ENCODE data around the gene SPRYD7.
"Not testable (repeated sequence)": the region's sequence is repeated elsewhere in the genome, so short reads cannot be mapped to it uniquely, and the experiment has no call there.

SPRYD7 gene

DNA sequence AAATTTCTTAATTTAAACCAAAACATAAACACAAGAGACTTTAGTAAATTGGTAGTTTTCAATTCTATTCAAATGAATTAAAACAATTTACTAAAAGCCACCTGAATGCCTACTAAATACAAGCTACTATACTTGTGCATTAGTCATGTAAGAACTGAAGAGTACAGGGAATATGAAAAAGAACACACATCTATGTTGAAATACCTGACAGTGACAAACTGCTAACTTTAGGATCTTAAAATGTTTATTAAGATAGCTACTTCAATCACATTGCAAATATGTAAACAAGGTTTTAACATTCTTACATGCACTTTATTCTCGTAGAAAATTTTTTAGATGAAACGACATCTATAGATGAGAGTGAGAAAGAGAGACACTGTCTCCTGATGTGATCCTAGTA is 4.1 kb downstream of the SPRYD7 start:
- no peak for DNase-seq

DNA sequence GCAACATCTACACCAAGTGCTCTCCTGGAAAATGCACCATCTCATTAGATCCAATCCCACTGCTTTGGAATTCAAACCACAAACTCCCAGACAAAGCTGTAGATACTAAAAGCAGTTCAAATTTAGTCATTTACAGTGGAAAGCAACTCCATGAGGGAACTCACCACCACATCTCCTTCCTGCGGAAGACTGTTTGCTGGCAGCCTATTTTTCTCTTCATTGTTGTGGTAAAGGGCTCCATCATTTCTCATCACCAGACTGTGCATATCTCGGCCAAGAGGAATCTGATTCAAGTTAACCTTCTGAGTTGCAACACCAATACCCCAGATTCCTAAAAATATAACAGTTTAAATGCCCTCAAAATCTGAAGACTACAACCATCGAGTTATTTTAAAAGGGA is 8.4 kb downstream of the SPRYD7 start:
- no peak for DNase-seq

DNA sequence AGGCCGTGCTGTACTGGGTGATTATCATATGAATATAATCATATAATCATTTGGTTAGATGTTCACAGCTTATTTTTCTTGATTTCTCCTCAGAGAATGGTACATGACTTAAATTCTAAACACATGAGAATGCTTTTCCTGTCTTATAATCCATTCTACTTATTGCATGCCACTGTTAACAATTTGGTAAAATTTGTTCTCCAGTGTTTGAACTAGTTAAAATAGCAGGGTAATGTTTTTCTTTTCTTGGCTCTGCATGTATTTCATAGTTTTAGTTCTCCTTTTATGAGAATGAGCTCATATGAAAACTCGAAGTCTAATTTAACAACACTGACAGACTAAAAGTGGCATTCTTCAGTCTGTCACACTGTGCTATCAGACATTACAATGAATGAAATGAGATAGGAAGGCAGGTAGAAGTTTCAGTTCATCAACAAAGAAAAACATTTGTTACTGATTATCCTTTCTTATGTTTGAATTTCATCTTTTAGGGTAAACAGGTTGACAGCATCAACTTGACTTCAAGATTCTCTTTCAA is 10.2 kb downstream of the SPRYD7 start:
- DNase-seq, result no peak

DNA sequence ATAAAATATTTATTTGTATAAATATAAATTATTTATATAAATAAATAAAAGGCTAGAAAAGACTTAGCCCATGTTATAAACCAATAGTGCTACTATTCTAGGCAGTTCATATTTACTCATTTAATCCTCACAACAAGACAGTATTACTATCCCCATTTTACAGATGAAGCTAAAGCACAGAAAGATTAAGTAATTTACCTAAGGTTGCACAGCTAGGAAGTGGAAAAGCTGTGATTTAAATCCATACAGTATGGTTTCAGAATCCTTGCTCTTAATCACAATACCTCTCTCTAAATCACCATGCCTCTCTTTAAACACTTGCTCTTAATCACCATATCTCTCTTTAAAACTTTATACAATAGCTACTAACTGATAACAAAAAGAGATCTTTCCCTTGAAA is 13.8 kb downstream of the SPRYD7 start:
- no peak for DNase-seq

DNA sequence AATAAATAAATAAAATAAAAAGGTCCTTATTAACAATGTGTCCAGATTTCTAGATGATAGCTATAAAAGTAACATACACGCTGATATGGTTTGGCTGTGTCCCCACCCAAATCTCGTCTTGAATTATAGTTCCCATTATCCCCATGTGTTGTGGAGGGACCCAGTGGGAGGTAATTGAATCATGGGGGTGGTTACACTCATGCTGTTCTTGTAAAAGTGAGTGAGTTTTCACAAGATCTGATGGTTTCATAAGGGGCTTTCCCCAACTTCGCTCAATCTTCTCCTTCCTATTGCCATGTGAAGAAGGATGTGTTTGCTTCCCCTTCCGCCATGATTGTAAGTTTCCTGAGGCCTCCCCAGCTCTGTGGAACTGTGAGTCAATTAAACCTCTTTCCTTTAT is 15.2 kb downstream of the SPRYD7 start:
- not testable (repeated sequence) for DNase-seq

DNA sequence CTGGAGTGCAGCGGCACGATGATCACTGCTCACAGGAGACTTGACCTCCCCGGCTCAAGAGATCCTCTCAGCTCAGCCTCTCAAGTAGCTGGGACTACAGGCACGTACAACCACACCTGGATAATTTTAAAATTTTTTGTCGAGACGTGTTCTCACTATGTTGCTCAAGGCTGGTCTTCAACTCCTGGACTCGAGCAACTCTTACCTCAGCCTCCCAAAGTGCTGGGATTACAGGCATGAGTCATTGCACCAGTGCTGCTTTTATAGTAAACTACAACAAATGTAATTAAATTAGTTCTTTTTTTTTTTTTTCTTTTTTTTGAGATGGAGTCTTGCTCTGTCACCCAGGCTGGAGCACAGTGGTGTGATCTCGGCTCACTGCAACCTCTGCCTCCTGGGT is 18.0 kb downstream of the SPRYD7 start:
- DNase-seq, result not testable (repeated sequence)

DNA sequence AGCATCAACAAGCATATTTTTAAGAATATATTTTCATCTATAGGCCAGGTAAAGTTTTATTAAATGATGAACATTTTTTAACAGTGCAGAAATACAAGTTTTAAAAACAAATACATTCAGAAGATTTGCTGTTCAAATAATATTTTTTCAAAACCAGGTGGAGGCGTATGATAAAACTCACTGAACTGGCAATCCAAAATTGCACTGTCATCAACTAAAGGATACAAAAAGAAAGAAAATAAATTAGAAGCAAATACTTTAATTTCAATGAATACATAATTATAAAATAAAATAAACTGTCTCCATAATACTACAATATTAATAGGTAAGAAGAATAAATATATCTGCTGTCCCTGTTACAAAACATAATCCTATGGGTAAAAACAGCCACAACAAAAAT is 21.2 kb downstream of the SPRYD7 start:
- DNase-seq, result no peak

DNA sequence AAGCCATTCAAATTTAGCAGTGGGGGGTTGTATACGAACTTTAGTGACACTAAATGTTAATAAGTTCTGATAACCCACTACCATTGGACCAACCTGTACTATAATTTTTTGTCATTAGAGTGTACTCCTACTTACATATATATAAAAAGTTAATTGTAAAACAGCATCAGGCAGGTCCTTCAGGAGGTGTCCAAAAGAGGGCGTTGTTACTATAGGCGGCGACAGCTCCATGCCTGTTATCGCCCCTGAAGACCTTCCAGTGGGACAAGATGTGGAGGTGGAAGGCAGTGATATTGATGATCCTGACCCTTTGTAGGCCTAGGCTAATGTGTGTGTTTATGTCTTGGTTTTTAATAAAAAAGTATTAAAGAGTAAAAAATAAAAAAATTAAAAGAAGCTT is 27.5 kb downstream of the SPRYD7 start:
- no peak for DNase-seq

DNA sequence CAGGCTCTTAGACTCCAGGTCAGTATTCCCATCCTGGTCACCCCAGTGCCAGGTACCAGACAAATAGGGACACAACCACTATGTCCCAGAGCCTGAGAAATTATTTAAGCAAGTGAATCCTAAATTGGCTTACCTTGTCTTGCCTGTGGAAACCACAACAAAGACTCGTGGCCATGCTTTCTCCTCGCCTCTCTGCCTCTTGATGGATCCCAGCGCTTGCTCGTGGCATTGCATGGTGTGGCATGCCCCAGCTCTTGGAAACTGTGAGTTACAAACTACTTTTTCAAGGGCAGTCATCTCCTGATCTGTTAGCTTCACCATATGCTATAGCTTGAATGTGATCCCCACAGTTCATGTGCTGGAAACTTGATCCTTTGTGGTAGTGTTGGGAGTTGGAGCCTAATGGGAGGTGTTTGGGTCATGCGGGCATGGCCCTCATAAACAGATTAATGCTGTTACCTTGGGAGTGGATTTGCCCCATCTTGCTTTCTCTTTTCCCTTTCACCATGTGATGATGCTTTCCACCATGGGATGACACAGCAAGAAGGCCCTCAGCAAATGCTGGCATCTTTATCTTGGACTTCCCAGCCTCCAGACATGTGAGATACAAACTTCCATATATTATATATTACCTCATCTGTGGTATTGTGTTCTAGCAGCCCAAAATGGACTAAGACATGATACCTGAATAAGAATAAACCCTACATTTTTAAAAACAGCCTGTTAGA is 31.2 kb downstream of the SPRYD7 start:
- no peak for DNase-seq

DNA sequence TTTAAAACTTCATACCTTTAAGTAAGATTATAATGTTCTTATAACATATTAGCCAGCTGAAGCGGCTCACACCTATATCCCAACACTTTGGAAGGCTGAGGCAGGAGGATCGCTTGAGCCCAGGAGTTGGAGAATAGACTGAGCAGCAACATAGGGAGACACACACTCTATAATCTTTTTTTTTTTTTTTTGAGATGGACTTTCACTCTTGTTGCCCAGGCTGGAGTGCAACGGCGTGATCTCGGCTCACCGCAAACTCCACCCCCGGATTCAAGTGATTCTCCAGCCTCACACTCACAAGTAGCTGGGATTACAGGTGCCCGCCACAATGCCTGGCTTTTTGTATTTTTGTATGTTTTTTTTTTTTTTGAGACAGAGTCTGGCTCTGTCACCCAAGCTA is 37.3 kb downstream of the SPRYD7 start:
- no peak for DNase-seq

DNA sequence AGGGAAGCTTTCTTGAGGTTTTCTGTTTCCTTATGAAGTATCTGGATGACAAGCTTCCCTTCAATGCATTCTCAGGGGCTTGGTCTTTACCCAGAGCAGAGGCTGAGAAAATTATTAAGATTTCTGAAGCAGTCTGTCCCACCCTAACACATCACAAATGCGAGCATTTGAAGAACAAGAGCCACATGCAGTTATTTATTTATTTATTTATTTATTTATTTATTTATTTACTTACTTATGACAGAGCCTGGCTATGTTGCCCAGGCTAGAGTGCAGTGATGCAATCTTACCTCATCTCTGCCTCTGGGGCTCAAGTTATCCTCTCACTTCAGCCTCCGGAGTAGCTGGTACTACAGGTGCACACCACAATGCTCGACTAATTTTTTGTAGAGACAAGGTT is 38.4 kb downstream of the SPRYD7 start:
- no peak for DNase-seq

DNA sequence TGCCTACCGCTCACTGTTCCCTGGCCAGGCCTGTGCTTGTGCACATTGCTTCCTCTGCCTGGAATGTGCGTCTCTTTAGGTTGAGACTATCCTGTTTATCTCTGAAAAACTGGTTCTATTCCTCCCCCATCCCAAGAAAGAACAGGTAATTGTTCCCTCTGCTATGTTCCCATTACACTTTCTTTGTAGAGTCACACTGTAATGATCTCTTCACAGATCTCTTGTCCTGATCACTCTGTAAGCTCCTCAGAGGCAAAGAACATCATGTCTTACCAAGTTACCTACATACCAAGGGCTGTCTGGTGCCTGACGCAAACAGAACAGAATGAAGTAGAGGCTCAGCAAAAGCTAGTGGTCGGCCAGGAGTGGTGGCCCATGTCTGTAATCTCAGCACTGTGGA is 40.3 kb downstream of the SPRYD7 start:
- no peak for DNase-seq

DNA sequence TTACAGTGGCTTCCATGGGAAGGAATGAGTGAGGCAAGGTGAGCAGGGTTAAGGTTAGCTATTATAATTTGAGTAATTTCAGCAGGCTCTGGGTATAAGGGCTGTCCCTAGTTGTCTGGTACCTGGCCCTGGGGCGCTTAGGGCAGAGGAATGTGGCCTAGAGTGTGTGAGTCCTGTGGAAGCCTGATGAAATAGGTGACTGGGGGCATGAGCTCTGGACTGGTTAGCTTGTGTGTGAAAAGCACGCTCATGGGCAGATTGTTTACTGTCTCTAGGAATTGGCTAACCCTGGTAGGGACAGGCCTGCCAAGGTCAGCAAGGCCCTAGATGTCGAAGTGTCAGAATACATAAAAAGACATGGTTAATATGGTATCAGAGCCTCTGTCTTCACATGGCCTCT is 42.5 kb downstream of the SPRYD7 start:
- no peak for DNase-seq

DNA sequence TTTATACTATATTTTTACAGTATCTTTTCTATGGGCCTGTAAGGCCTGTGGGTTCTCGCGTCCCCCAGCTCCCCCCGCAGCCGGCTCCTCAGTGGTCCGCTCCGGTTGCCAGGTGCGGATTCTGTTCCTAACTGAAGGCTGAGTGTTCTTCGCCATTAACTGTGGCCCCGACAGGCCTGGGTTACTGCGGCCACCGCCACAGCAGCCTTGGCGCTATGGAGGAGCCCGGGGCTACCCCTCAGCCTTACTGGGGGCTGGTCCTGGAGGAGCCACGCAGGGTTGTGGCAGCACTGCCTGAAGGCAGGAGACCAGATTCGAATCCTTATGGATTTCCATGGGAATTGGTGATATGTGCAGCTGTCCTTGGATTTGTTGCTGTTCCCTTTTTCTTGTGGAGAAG is 45.8 kb downstream of the SPRYD7 start:
- DNase-seq, result no peak

DNA sequence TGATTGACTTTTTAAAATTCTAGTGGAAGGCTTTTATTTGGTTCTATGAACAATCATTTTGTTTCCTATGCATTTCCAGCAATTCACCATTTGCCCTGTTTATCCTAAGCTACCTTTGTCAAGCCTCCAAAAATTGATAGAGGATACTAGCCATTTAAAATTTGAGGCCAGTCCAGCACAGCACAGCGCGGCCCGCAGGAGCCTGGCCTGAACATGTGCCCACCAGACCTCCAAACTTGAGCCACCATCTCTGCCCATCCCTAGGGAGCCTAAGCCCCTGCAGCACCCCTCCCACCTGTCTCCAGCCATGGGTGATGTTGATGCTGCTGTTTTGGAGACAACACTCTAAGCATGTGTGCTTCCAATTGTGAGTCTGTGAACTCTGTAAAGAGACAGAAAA is 57.5 kb downstream of the SPRYD7 start:
- DNase-seq, result no peak

DNA sequence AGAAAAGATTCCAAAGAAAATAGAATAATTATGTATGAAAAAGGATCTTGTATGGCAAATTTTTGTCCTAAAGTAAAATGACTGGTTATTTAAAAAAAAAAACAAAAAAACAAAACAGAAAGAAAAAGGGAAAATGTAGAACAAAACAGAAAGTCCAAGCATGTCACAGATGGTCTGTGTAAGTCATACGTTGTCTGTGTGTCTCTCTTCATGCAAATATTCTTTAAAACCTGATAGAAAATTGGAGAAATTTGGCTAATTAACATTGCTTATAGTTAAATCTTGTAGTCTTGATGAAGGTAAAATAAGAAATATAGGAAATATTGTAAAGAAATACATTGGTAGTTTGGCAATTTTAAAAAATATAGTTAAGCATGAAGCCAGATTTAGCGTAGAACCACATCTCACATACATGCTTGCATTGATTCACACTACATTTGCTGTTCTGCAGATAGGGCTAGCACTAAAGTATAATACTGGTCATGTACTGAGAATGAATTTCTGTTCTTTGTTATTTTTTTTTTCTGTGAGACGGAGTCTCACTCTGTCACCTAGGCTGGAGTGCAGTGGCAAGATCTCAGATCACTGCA is 58.4 kb downstream of the SPRYD7 start:
- DNase-seq, result no peak

DNA sequence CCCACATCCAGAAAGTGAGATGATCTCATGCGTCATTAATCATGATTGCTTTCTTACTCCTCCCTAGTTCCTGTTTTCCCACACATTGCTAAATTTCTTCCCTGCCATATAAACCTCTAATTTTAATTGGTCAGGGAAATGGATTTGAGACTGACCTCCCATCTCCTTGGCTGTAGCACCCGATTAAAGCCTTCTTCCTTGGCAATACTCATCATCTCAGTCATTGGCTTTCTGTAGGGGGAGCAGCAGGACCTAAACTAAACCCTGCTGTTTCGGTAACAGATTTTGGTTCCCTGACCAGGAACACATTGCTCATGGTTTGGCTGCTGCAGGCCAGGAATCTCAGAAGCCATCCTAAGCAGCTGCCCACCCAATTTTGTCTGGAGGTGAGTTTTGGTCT is 61.7 kb downstream of the SPRYD7 start:
- DNase-seq, result no peak

DNA sequence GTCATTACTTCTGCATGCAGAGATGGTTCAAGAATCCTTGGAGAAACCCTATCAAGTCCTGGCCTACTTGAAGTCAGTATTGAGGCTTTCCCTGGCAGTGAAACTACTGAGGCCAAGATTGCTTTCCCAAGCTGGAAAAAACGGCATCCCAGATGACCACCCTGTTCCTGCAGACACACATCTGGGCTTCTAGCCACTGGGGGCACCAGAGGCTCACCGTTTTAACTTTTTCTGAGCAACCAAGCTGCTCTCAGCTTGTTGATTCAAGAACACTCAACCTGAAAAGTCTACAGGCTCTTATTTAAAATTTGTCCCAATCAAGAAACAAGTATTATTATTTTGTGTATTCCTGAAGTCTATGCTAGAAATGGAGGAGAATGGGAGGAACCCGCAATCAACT is 66.6 kb downstream of the SPRYD7 start:
- no peak for DNase-seq

DNA sequence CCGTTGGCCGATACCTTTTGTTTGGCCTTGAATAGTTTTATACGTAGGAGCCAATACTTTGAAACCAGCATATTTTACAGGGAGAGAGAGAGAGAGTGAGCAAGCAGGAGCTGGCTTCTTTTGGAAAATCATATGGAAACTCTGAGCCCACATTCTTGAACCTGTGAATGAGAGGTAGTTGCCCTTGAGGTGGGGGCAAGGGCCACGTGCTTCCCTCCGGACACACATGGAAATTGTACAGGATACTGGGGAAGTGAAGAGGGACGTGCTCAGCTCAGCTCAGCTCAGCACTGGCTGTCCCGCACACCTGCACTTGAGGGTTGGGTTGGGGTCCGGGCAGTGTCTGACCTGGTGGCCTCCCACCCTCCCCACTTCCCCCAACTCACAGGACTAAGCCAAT is 68.3 kb downstream of the SPRYD7 start:
- no peak for DNase-seq

DNA sequence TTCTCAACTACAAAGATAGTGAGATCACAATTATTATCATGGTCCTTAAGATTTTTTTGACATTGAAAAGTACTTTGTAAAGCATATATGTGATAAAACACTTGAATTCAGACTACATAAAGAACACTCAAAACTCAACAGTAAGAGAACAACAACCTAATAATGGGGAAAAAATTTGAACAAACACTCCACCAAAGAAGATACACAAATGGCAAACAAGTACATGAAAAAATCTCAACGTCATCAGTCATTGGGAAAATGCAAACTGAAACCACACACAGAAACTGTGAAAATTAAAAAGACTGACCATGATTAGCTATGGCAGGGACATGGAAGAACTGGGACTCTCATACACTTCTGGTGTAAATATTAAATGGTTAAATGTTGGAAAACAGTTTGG is 70.9 kb downstream of the SPRYD7 start:
- DNase-seq, result no peak

DNA sequence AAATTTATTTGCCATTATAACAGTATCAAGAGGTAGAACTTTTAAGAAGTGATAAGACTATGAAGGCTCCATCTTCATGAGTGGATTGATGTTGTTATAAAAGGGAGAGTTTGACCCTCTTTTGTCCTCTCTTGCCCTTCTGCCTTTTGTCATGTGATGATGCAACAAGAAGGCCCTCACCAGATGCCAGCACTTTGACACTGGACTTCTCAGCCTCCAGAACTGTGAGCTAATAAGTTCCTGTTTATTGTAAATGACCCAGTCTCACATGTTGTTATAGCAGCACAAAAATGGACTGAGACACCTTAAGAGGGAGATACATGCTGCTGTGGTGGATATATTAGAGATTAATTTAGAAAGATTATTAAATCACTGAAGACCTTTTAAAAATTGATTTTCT is 71.6 kb downstream of the SPRYD7 start:
- DNase-seq, result no peak
